ENCODE measurements around the gene ZSCAN32. TPM values are rescaled to one million over a fixed set of nuclear protein-coding genes. Genes with fewer than 3 reads are reported as not detected.

ZSCAN32 gene
- total RNA-seq (2022; extraction: Qiagen RNA extraction), result 10.7 to 16.3 TPM (median 14.0 TPM) in 5 replicates

GRCh38 chr16:3400779-3401688 lies at the start of gene ZSCAN32, which contains the start of gene ZNF174:
Gene ZSCAN32, minus strand, starts transcription at chr16:3401004. Its CDS starts 3,447 bp downstream, at chr16:3397557.
Gene ZNF174, plus strand, starts transcription at chr16:3401215. Its CDS starts 790 bp downstream, at chr16:3402005.

GRCh38 chr16:3443108-3444031 lies 42.6 kb upstream of the ZSCAN32 start, which contains the start of the genes NAA60 and ZNF597:
Gene NAA60, plus strand, starts transcription at chr16:3443680. Its CDS starts 32,548 bp downstream, at chr16:3476228.
Gene ZNF597, minus strand, starts transcription at chr16:3443504. Its CDS starts 351 bp downstream, at chr16:3443153.

DNA sequence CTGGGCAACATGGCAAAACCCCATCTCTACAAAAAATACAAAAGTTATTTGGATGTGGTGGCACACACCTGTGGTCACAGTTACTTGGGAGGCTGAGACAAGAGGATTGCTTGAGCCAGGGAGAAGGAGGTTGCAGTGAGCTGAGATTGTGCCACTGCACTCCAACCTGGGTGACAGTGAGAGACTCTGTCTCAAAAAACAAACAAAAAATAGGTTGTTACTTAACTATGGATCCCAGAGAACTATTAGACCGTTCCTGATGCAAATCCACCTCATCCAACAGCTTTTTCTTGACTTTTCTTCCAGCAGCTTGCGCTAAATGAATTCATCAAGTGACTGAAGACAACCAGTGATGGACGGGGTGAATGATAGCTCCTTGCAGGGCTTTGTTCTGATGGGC lies 45.2 kb downstream of the ZSCAN32 start, which contains the start of gene OR2C1:
Gene OR2C1, plus strand, starts transcription at position 301 of the 400 bp plus-strand sequence. Its CDS starts 52 bp downstream, at position 353.

Other genes with a start within 250 kb of the ZSCAN32 start
- gene OR1F1, start 212.8 kb downstream of the ZSCAN32 start, total RNA-seq (2022; extraction: Qiagen RNA extraction), result 0.17 to 0.65 TPM (median 0.43 TPM) in 4 of 5 replicates, not detected in the other
- gene ZNF200, start 165.8 kb downstream of the ZSCAN32 start, total RNA-seq (2022; extraction: Qiagen RNA extraction), result 7.4 to 8.2 TPM (median 7.6 TPM) in 5 replicates
- 0.12 TPM in 1 of 5 replicates, not detected in the others for gene MEFV, start 144.4 kb downstream of the ZSCAN32 start, total RNA-seq (2022; extraction: Qiagen RNA extraction)
- 35.5 to 41.1 TPM (median 37.1 TPM) in 5 replicates for gene ZNF263, start 117.5 kb downstream of the ZSCAN32 start, total RNA-seq (2022; extraction: Qiagen RNA extraction)
- 0.59 to 1.5 TPM (median 1.3 TPM) in 5 replicates for gene TIGD7, start 95.6 kb downstream of the ZSCAN32 start, total RNA-seq (2022; extraction: Qiagen RNA extraction)
- 9.7 to 10.6 TPM (median 10.2 TPM) in 5 replicates for gene ZNF75A, start 95.5 kb downstream of the ZSCAN32 start, total RNA-seq (2022; extraction: Qiagen RNA extraction)
- gene OR2C1, start 45.1 kb downstream of the ZSCAN32 start, total RNA-seq (2022; extraction: Qiagen RNA extraction), result not detected in 5 replicates
- 11.5 to 15.7 TPM (median 13.9 TPM) in 5 replicates for gene ZNF174, start 211 bp upstream of the ZSCAN32 start, total RNA-seq (2022; extraction: Qiagen RNA extraction)
- gene ZNF597, start 42.5 kb upstream of the ZSCAN32 start, total RNA-seq (2022; extraction: Qiagen RNA extraction), result 0.98 to 1.1 TPM (median 1.0 TPM) in 5 replicates
- 48.6 to 54.7 TPM (median 50.2 TPM) in 5 replicates for gene NAA60, start 42.7 kb upstream of the ZSCAN32 start, total RNA-seq (2022; extraction: Qiagen RNA extraction)
- not detected in 5 replicates for gene C16orf90, start 94.5 kb upstream of the ZSCAN32 start, total RNA-seq (2022; extraction: Qiagen RNA extraction)
- gene CLUAP1, start 100.0 kb upstream of the ZSCAN32 start, total RNA-seq (2022; extraction: Qiagen RNA extraction), result 17.7 to 23.3 TPM (median 20.1 TPM) in 5 replicates
- gene NLRC3, start 176.4 kb upstream of the ZSCAN32 start, total RNA-seq (2022; extraction: Qiagen RNA extraction), result 0.04 to 0.09 TPM (median 0.06 TPM) in 3 of 5 replicates, not detected in the others
- 3.5 to 5.3 TPM (median 4.7 TPM) in 5 replicates for gene SLX4, start 210.6 kb upstream of the ZSCAN32 start, total RNA-seq (2022; extraction: Qiagen RNA extraction)